ENCODE data around the gene GYS2. TPM values are rescaled to one million over a fixed set of nuclear protein-coding genes. Genes with fewer than 3 reads are reported as not detected.
A peak's percentile ranks its signal among the peaks of the same experiment; 100 is the strongest.

GYS2 gene
- total RNA-seq, 1 experiment from 2014 or later = 0.47 TPM

DNA sequence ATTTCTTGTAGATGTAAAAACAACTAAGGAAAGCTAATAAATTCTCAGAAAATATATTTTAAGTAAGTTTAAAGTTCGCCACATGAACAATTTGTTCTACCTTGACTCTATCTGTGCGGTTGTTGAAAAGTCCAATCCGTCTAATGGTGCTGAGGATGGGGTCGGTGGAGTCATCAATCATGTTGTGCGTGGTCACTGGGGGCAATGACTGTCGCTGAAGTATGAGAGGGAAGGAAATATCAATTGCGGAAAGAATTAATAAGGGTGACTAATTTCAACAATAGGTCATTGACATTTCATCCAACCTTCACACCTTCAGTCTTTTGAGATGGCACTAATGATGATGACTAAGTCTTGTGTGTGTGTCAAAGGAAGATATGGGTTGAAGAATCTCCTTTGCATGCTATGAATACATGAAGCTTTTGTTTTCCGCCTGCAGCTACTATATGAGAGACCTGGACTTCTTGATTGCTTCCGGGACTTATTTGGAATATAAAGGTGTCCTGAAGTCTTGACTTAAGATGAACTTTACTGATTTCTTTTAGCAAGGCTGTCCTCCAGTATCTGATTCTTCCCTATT is 46.5 kb downstream of the GYS2 start:
- ChIA-PET CTCF (interaction anchor here (0.6 kb wide), 1 partner anchor 57 kb away, joined by 3 read pairs; no protein-coding TSS in a partner anchor), POLR2A (interaction anchor here (1.2 to 3.9 kb wide), 6 partner anchors 20 to 68 kb away, joined by 3 to 54 read pairs (median 4); partner anchors contain the start of genes GOLT1B and RECQL)
- Mint-ChIP-seq H3K4me3 (ENCODE audit: unreplicated experiment) (no peak overlapping the region), H3K27ac (ENCODE audit: low read depth, unreplicated experiment) (peak overlapping the region; percentile 16), H3K36me3 (ENCODE audit: insufficient read depth, unreplicated experiment) (no peaks in the 10 kb centered on the region), H3K4me1 (ENCODE audit: insufficient read depth, unreplicated experiment) (peaks cover 15% of the 10 kb centered on the region), H3K9me3 (ENCODE audit: unreplicated experiment) (no peaks in the 10 kb centered on the region), H3K27me3 (ENCODE audit: insufficient read depth, unreplicated experiment) (no peaks in the 10 kb centered on the region)
- BruUV-seq (replicated peaks) = no TSS peak
- intact Hi-C loops (cut with micrococcal nuclease) = no loop called here
- no peak for DNase-seq (ENCODE audit: unreplicated experiment)
- TF ChIP-seq, protein P1, sequence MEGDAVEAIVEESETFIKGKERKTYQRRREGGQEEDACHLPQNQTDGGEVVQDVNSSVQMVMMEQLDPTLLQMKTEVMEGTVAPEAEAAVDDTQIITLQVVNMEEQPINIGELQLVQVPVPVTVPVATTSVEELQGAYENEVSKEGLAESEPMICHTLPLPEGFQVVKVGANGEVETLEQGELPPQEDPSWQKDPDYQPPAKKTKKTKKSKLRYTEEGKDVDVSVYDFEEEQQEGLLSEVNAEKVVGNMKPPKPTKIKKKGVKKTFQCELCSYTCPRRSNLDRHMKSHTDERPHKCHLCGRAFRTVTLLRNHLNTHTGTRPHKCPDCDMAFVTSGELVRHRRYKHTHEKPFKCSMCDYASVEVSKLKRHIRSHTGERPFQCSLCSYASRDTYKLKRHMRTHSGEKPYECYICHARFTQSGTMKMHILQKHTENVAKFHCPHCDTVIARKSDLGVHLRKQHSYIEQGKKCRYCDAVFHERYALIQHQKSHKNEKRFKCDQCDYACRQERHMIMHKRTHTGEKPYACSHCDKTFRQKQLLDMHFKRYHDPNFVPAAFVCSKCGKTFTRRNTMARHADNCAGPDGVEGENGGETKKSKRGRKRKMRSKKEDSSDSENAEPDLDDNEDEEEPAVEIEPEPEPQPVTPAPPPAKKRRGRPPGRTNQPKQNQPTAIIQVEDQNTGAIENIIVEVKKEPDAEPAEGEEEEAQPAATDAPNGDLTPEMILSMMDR (IDR thresholded peaks at IDR 0.05; ENCODE audit: unreplicated experiment) = no peak

DNA sequence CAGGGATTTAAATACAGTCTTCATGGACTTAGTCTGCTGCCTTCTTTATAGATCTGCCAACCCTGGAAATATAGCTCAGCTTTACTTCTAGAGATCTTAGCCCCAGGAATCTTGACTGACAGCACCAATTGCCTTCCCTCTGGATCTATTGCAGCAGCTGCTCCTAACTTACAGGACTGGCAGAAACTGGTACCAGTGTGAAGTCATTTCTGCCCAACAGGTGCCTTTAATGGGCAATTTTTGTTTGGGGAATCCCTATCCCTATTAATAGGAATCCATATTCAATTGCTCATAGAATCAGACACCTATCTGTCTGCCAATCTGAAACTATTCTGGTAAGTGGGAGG is 51.3 kb downstream of the GYS2 start:
- BruUV-seq (replicated peaks) = no TSS peak
- Mint-ChIP-seq H3K36me3 (ENCODE audit: insufficient read depth, unreplicated experiment) (no peaks in the 10 kb centered on the region), H3K4me1 (ENCODE audit: insufficient read depth, unreplicated experiment) (no peaks in the 10 kb centered on the region), H3K27ac (ENCODE audit: low read depth, unreplicated experiment) (no peak overlapping the region), H3K9me3 (ENCODE audit: unreplicated experiment) (no peaks in the 10 kb centered on the region), H3K4me3 (ENCODE audit: unreplicated experiment) (no peak overlapping the region), H3K27me3 (ENCODE audit: insufficient read depth, unreplicated experiment) (no peaks in the 10 kb centered on the region)
- CTCF ChIA-PET = no interaction called here
- no peak for DNase-seq (ENCODE audit: unreplicated experiment)
- intact Hi-C loops (cut with micrococcal nuclease) = no loop called here
- POLR2A ChIA-PET = no interaction called here
- TF ChIP-seq, protein P1 (IDR thresholded peaks at IDR 0.05; ENCODE audit: unreplicated experiment) = no peak

DNA sequence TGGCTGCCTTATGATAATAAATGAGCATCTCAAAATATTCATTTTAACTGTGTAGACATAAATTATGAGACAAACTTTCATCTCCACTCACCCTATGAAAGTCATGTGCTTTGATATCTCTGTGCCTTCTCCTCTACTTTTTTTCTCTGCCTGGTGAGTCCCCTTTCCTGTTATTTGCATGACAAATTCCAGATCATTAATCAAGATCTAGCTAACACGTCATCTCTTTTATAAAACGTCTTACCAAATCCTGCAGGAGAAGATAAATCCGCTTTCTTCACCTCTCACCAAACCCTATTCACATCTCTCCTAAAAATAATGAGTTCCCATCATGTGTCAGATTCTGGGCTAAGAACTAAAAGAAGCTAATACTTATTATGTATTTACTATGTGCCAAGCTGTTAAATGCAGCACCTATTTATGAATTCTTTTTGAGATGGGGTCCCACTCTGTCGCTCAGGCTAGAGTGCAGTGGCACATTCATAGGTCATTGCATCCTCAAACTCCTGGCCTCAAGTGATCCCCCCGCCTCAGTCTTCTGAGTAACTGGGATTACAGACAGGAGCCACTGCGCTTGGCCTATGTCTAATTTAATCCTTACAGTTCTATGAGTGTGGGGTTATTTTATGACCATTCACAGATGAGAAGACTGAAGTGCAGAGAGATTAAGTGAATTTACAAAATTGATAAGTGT is 51.9 kb downstream of the GYS2 start:
- no peak for DNase-seq (ENCODE audit: unreplicated experiment)
- no peak overlapping the region for H3K27ac Mint-ChIP-seq (ENCODE audit: low read depth, unreplicated experiment)
- CTCF ChIA-PET = no interaction called here
- no peaks in the 10 kb centered on the region for H3K9me3 Mint-ChIP-seq (ENCODE audit: unreplicated experiment)
- POLR2A ChIA-PET = no interaction called here
- H3K36me3 Mint-ChIP-seq (ENCODE audit: insufficient read depth, unreplicated experiment) = no peaks in the 10 kb centered on the region
- intact Hi-C loops (cut with micrococcal nuclease) = no loop called here
- H3K4me3 Mint-ChIP-seq (ENCODE audit: unreplicated experiment) = no peak overlapping the region
- TF ChIP-seq, protein P1 (IDR thresholded peaks at IDR 0.05; ENCODE audit: unreplicated experiment) = no peak
- H3K27me3 Mint-ChIP-seq (ENCODE audit: insufficient read depth, unreplicated experiment) = no peaks in the 10 kb centered on the region
- no TSS peak for BruUV-seq (replicated peaks)
- H3K4me1 Mint-ChIP-seq (ENCODE audit: insufficient read depth, unreplicated experiment) = no peaks in the 10 kb centered on the region

DNA sequence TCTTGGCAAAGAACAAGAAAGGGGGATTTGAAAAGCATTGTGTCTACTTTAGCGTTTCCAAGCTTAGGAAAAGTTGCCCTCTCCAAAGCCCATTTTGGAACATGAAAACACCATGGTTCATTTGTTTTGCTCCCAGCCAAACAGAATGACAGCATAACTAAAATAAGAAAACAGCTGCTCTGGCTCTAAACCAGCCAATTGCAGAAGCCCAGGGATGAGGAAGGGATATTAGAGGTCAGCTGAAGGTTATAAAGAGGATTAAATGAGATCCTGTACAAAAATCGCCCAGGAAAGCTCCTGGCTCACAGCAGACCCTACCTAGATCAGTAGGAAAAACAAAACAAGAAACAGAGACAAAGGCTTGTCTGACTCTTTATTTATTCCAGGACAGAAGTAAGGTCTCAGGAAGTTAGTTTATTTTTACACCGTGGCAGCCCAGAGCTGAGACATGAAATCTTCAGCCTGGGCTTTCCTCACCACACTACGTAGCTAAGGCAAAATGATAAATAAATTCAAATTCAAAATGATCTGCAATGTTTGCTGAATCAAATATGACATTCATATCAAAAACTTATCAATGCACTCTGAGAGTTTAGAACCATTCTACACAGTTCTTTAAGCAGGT is 52.7 kb downstream of the GYS2 start:
- POLR2A ChIA-PET = interaction anchor here (0.6 to 1.1 kb wide), 2 partner anchors 13 to 23 kb away, joined by 3 to 4 read pairs; no protein-coding TSS in a partner anchor
- Mint-ChIP-seq H3K27ac (ENCODE audit: low read depth, unreplicated experiment) (no peak overlapping the region), H3K36me3 (ENCODE audit: insufficient read depth, unreplicated experiment) (no peaks in the 10 kb centered on the region), H3K27me3 (ENCODE audit: insufficient read depth, unreplicated experiment) (no peaks in the 10 kb centered on the region), H3K9me3 (ENCODE audit: unreplicated experiment) (no peaks in the 10 kb centered on the region), H3K4me3 (ENCODE audit: unreplicated experiment) (no peak overlapping the region), H3K4me1 (ENCODE audit: insufficient read depth, unreplicated experiment) (no peaks in the 10 kb centered on the region)
- TF ChIP-seq, protein P1 (IDR thresholded peaks at IDR 0.05; ENCODE audit: unreplicated experiment) = no peak
- intact Hi-C loops (cut with micrococcal nuclease) = no loop called here
- no peak for DNase-seq (ENCODE audit: unreplicated experiment)
- CTCF ChIA-PET = no interaction called here
- BruUV-seq (replicated peaks) = no TSS peak

Data from MCF 10A (cell line).